GM06990 (cell line): ENCODE data around the gene CATSPER3.

ENCODE experiments used
- DNase-seq: peaks from one replicate; pipeline ENCODE4 v3.0.0-alpha.2; 2011; ENCODE audit not compliant: insufficient read length; ENCODE audit errors: extremely low read depth
- H3K27me3 ChIP-seq: replicated peaks from 2 replicates; pipeline ENCODE4 v1.6.0; 2011; ENCODE audit warnings: low read length; ENCODE audit not compliant: control insufficient read depth, insufficient read depth
- H3K36me3 ChIP-seq: 2 replicates; pipeline ENCODE4 v1.5.1; 2011; ENCODE audit warnings: low read length; ENCODE audit not compliant: control insufficient read depth, insufficient read depth
- H3K4me3 ChIP-seq: replicated peaks from 2 replicates; pipeline ENCODE4 v1.5.1; 2011; ENCODE audit warnings: low read depth, mild to moderate bottlenecking, control low read depth, low read length
- CTCF ChIP-seq: IDR thresholded peaks from 2 replicates; pipeline ENCODE4 v1.5.1; 2011; ENCODE audit warnings: low read length, control low read depth, mild to moderate bottlenecking, inconsistent platforms; ENCODE audit not compliant: insufficient read depth, poor library complexity, severe bottlenecking

The CATSPER3 gene

GRCh38 chr5:134969166-134969565 is 1.5 kb downstream of the CATSPER3 start:
- DNase-seq = no peak

GRCh38 chr5:134975078-134975715 is 7.5 kb downstream of the CATSPER3 start:
- H3K4me3 ChIP-seq = no peak overlapping the region
- no peaks in the 10 kb centered on the region for H3K36me3 ChIP-seq
- TF ChIP-seq CTCF = no peak
- DNase-seq = no peak
- no peaks in the 10 kb centered on the region for H3K27me3 ChIP-seq

More at GRCh38 chr5:134969166-134969565, 1.5 kb downstream of the CATSPER3 start:
- no peak for TF ChIP-seq CTCF
- no peak overlapping the region for H3K4me3 ChIP-seq
- H3K36me3 ChIP-seq = no peaks in the 10 kb centered on the region; the same call in 1 of the 2 replicates
- no peaks in the 10 kb centered on the region for H3K27me3 ChIP-seq

- Histone ChIP-seq H3K4me3 (no peak overlapping the region), H3K27me3 (no peaks in the 10 kb centered on the region), H3K36me3 (no peaks in the 10 kb centered on the region)
- TF ChIP-seq CTCF = no peak
- no peak for DNase-seq
These were observed 8.1 kb downstream of the CATSPER3 start for GRCh38 chr5:134975843-134976242.

GRCh38 chr5:134976841-134977240 is 9.1 kb downstream of the CATSPER3 start:
- Histone ChIP-seq H3K4me3 (no peak overlapping the region), H3K36me3 (no peaks in the 10 kb centered on the region), H3K27me3 (no peaks in the 10 kb centered on the region)
- no peak for TF ChIP-seq CTCF
- no peak for DNase-seq

- no peak for TF ChIP-seq CTCF
- H3K4me3 ChIP-seq = no peak overlapping the region
These were observed 11.7 kb downstream of the CATSPER3 start for GRCh38 chr5:134979416-134979815.

GRCh38 chr5:134982230-134982629 is 14.5 kb downstream of the CATSPER3 start:
- no peak for TF ChIP-seq CTCF
- DNase-seq = no peak
- Histone ChIP-seq H3K4me3 (no peak overlapping the region), H3K27me3 (no peaks in the 10 kb centered on the region), H3K36me3 (no peaks in the 10 kb centered on the region)

More at GRCh38 chr5:134979416-134979815, 11.7 kb downstream of the CATSPER3 start:
- DNase-seq = no peak
- H3K27me3 ChIP-seq = no peaks in the 10 kb centered on the region
- H3K36me3 ChIP-seq = no peaks in the 10 kb centered on the region
